Measurements from ENCODE around the gene SLC7A5. TPM values are rescaled to one million over a fixed set of nuclear protein-coding genes. Genes with fewer than 3 reads are reported as not detected.

Gene SLC7A5
- total and polyA plus RNA-seq, 2 donors (not counting 3 experiments of a cell fraction or from before 2014, with no cell fraction given), result 14.1 to 29.2 TPM

DNA sequence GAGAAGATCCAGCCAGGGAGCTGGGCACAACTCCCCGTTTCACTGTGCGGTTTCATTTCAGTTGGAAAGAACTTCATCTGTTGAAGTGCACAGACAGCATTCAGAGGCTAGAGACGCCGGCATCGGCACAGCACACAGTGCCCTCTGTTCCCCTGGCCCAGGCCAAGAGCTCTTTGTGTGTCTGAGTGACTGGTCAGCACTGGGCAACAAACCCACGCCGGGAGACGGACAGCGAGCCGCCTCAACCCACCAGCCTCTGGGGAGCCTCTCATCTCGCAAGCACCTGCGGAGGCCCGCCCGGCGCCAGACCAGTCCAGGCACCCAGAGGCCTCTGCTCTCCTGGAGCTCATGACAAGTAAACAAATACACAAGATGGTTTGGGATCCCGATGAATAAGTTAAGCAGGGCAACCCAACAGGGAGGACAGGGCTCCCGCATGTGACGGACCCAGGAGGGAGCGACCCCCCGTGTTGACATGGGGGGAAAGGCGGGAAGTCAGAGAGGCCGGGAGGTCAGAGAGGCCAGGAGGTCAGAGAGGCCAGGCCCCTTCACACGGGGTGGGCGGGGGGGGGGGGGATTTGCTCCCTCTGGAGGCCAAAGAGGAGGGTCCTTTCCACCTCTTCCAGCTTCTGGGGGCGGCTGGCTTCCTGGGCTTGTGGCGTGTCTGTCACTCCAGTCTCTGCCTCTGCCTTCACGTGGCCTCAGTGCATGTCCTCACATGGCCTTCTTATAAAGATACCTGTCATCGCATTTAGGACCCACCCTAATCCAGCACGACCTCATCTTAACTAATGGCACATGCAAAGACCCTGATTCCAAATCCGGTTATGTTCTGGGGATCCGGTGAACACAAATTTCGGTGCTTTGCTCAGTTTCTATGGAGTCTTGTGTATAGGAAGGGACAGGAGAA is 77.8 kb downstream of the SLC7A5 start:
- BruUV-seq (replicated peaks), result no TSS peak
- intact Hi-C loops (cut with micrococcal nuclease), result no loop called here
- no peak overlapping the region for H3K9ac ChIP-seq (replicated peaks; ENCODE audit: extremely low read depth, insufficient read depth, low read length)

More for the DNA sequence above, 77.8 kb downstream of the SLC7A5 start:
- Histone ChIP-seq H3K4me3 (replicated peaks in 1 of 3; ENCODE audit: insufficient read depth in 1 of 3, low read depth in 1 of 3, low read length in 3 of 3) (no peak overlapping the region), H3K4me1 (ENCODE audit: control insufficient read depth, extremely low read depth, insufficient read depth, low read length) (no peaks in the 10 kb centered on the region), H3K4me2 (ENCODE audit: insufficient read depth, low read length) (no peak overlapping the region), H3K79me2 (ENCODE audit: control insufficient read depth, insufficient read depth, low read length) (no peaks in the 10 kb centered on the region), H3K9me1 (replicated peaks; ENCODE audit: control insufficient read depth, extremely low read depth, insufficient read depth, low read length) (no peaks in the 10 kb centered on the region), H3K9me3 (replicated peaks; ENCODE audit: control insufficient read depth, insufficient read depth, low read length) (no peaks in the 10 kb centered on the region), H4K20me1 (replicated peaks; ENCODE audit: control insufficient read depth, extremely low read depth, insufficient read depth, low read length) (no peaks in the 10 kb centered on the region), H2AFZ (ENCODE audit: low read depth, low read length) (no peak overlapping the region), H3K27ac (ENCODE audit: insufficient read depth, low read depth, low read length) (no peak overlapping the region), H3K27me3 (ENCODE audit: control insufficient read depth in 2 of 2, insufficient read depth in 2 of 2, low read length in 2 of 2) (peaks cover 0 to 2% of the 10 kb centered on the region in 2 experiments), H3K36me3 (ENCODE audit: control insufficient read depth in 2 of 2, extremely low read depth in 1 of 2, insufficient read depth in 2 of 2, low read length in 2 of 2) (no peaks in the 10 kb centered on the region)
- DNase-seq (ENCODE audit: low read depth, low spot score), result no peak
- POLR2A ChIA-PET, result no interaction called here
- FAIRE-seq, result no peak
- dilution Hi-C loops (cut with MboI; ENCODE audit: extremely low pct_ligation_motif_present, low sequenced_read_pairs), result no loop called here
- TF ChIP-seq POLR2AphosphoS5 (IDR thresholded peaks at IDR 0.05; ENCODE audit: insufficient read depth, low read depth, low read length) (no peak), MAX (IDR thresholded peaks at IDR 0.05; ENCODE audit: insufficient read depth, insufficient read length) (no peak), GATA2 (IDR thresholded peaks at IDR 0.05; ENCODE audit: insufficient read depth, insufficient read length, low read depth, low read length) (no peak), MYC (IDR thresholded peaks at IDR 0.05; ENCODE audit: low read depth, low read length) (no peak), JUN (IDR thresholded peaks at IDR 0.05; ENCODE audit: borderline replicate concordance, insufficient read depth, insufficient read length, low read depth) (no peak), EZH2 (IDR thresholded peaks at IDR 0.05; ENCODE audit: borderline replicate concordance, low read depth, low read length, severe bottlenecking) (no peak), POLR2A (IDR thresholded peaks at IDR 0.05; ENCODE audit: low read depth, low read length) (no peak), FOS (IDR thresholded peaks at IDR 0.05; ENCODE audit: borderline replicate concordance, insufficient read depth, low read length) (no peak), CTCF (IDR thresholded peaks at IDR 0.05; ENCODE audit: extremely low read depth in 1 of 2, insufficient read depth in 1 of 2, low read depth in 1 of 2, low read length in 2 of 2) (no peak)
- CTCF ChIA-PET, result interaction anchor here (0.6 to 2.9 kb wide), 8 partner anchors 11 to 80 kb away, joined by 3 to 16 read pairs (median 7); no protein-coding TSS in a partner anchor
